ENCODE data around the gene TAL1. TPM values are rescaled to one million over a fixed set of nuclear protein-coding genes. Genes with fewer than 3 reads are reported as not detected.
A peak's percentile ranks its signal among the peaks of the same experiment; 100 is the strongest.

The TAL1 gene
- total RNA-seq, 2 donors from 2014 or later = 1.0 to 1.8 TPM

GRCh38 chr1:47192458-47193384, 39.3 kb downstream of the TAL1 start:
- TF ChIP-seq CTCF (IDR thresholded peaks at IDR 0.05) = peak; percentile 85 to 91 (median 89)
- peak; percentile 26 for TF ChIP-seq POLR2AphosphoS5 (IDR thresholded peaks at IDR 0.05)
- TF ChIP-seq POLR2A (IDR thresholded peaks at IDR 0.05) = no peak
- no peaks in the 10 kb centered on the region for H3K27me3 ChIP-seq (replicated peaks; ENCODE audit: insufficient read depth)
- H3K4me1 ChIP-seq (replicated peaks) = no peaks in the 10 kb centered on the region
- no peak overlapping the region for H3K4me3 ChIP-seq
- intact Hi-C loops (cut with DNase I) = loop anchor here (5.0 to 10.0 kb wide), 2 partner anchors 72 to 230 kb away; no protein-coding TSS in a partner anchor
- H3K27ac ChIP-seq = no peak overlapping the region
- H3K36me3 ChIP-seq = no peaks in the 10 kb centered on the region
- DNase-seq (ENCODE audit: low spot score) = peak; percentile 65
- no peaks in the 10 kb centered on the region for H3K9me3 ChIP-seq
- WGBS = 9% methylated on average over 10 of the region's 10 CpGs

GRCh38 chr1:47191940-47192457, 40.0 kb downstream of the TAL1 start:
- DNase-seq (ENCODE audit: low spot score) = no peak
- TF ChIP-seq POLR2A (IDR thresholded peaks at IDR 0.05) = no peak
- no peak for TF ChIP-seq CTCF (IDR thresholded peaks at IDR 0.05)
- TF ChIP-seq POLR2AphosphoS5 (IDR thresholded peaks at IDR 0.05) = no peak
- Histone ChIP-seq H3K9me3 (no peaks in the 10 kb centered on the region), H3K4me3 (no peak overlapping the region), H3K36me3 (no peaks in the 10 kb centered on the region), H3K4me1 (replicated peaks) (no peaks in the 10 kb centered on the region), H3K27me3 (replicated peaks; ENCODE audit: insufficient read depth) (no peaks in the 10 kb centered on the region), H3K27ac (no peak overlapping the region)
- 80% methylated on average over 4 of the region's 4 CpGs for whole genome bisulfite sequencing
- intact Hi-C loops (cut with DNase I) = loop anchor here (5.0 to 10.0 kb wide), 2 partner anchors 73 to 230 kb away; no protein-coding TSS in a partner anchor

- H3K27me3 ChIP-seq (replicated peaks; ENCODE audit: insufficient read depth) = no peaks in the 10 kb centered on the region
- H3K36me3 ChIP-seq = no peaks in the 10 kb centered on the region
- no peak overlapping the region for H3K4me3 ChIP-seq
- intact Hi-C loops (cut with DNase I) = loop anchor here (5.0 to 10.0 kb wide), 2 partner anchors 74 to 231 kb away; no protein-coding TSS in a partner anchor
- DNase-seq (ENCODE audit: low spot score) = no peak
- TF ChIP-seq POLR2AphosphoS5 (IDR thresholded peaks at IDR 0.05) (no peak), CTCF (IDR thresholded peaks at IDR 0.05) (no peak), POLR2A (IDR thresholded peaks at IDR 0.05) (no peak)
- WGBS = 100% methylated on average over 6 of the region's 6 CpGs
- peak overlapping the region; percentile 19 to 71 for H3K27ac ChIP-seq
- no peaks in the 10 kb centered on the region for H3K9me3 ChIP-seq
- no peaks in the 10 kb centered on the region for H3K4me1 ChIP-seq (replicated peaks)
These were observed 41.2 kb downstream of the TAL1 start for GRCh38 chr1:47190857-47191256.

- no peak for DNase-seq (ENCODE audit: low spot score)
- TF ChIP-seq POLR2A (IDR thresholded peaks at IDR 0.05) = no peak
- TF ChIP-seq CTCF (IDR thresholded peaks at IDR 0.05) = no peak
- TF ChIP-seq POLR2AphosphoS5 (IDR thresholded peaks at IDR 0.05) = no peak
- Histone ChIP-seq H3K27me3 (replicated peaks; ENCODE audit: insufficient read depth) (no peaks in the 10 kb centered on the region), H3K36me3 (no peaks in the 10 kb centered on the region), H3K27ac (peak overlapping the region; percentile 19 to 71), H3K9me3 (no peaks in the 10 kb centered on the region), H3K4me1 (replicated peaks) (no peaks in the 10 kb centered on the region), H3K4me3 (no peak overlapping the region)
- intact Hi-C loops (cut with DNase I) = loop anchor here (5.0 to 10.0 kb wide), 2 partner anchors 74 to 232 kb away; no protein-coding TSS in a partner anchor
- 45% methylated on average over 5 of the region's 5 CpGs for WGBS
These were observed 41.5 kb downstream of the TAL1 start for GRCh38 chr1:47190509-47190855.
